Measurements from ENCODE around the gene OR52H1.

Gene OR52H1

DNA sequence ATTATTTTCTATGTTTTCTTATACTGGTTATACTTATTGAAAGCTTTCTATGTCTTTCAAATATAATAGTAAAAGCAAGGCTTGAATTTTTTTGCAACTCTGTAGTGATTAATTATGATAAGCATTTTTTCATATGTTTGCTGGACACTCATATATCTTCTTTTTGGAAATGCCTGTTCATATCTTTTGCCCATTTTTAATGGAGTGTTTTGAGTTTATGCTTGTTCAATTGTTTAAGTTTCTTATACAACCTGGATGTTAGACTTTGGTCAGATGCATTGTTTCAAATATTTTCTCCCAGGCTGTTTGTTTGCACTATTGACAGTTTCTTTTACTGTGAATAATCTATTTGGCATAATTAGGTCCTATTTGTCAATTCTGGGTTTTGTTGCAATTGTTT is 11.9 kb downstream of the OR52H1 start:
- peaks cover 0 to 3% (median 0%) of the 10 kb centered on the region in 5 experiments for H3K9me3 ChIP-seq (ENCODE audit: control extremely low read depth in 1 of 5, control insufficient read depth in 4 of 5, insufficient read depth in 2 of 5, low read depth in 1 of 5, low read length in 4 of 5)
- no peak for DNase-seq
- H3K4me3 ChIP-seq (ENCODE audit: control insufficient read depth in 1 of 7, extremely low read depth in 1 of 7, insufficient read depth in 4 of 7, low read depth in 2 of 7, low read length in 6 of 7), result no peak overlapping the region
- CTCF ChIA-PET, result interaction anchor here (1.1 kb wide), 1 partner anchor 10 kb away, joined by 3 read pairs; no protein-coding TSS in a partner anchor
- POLR2A ChIA-PET, result no interaction called here
- no peaks in the 10 kb centered on the region for H3K36me3 ChIP-seq (ENCODE audit: control insufficient read depth in 4 of 4, insufficient read depth in 4 of 4, low read length in 3 of 4)
- no peaks in the 10 kb centered on the region for H3K4me1 ChIP-seq (ENCODE audit: control extremely low read depth in 1 of 4, control insufficient read depth in 4 of 4, insufficient read depth in 4 of 4, low read length in 3 of 4)
- no peaks in the 10 kb centered on the region for H3K27me3 ChIP-seq (replicated peaks in 2 of 5; ENCODE audit: control insufficient read depth in 4 of 5, insufficient read depth in 5 of 5, low read length in 4 of 5)
- H3K27ac ChIP-seq (ENCODE audit: insufficient read depth in 1 of 2, low read depth in 1 of 2, low read length in 2 of 2, poor library complexity in 1 of 2, severe bottlenecking in 2 of 2), result no peak overlapping the region

- Histone ChIP-seq H3K27ac (ENCODE audit: insufficient read depth in 1 of 2, low read depth in 1 of 2, low read length in 2 of 2, poor library complexity in 1 of 2, severe bottlenecking in 2 of 2) (no peak overlapping the region), H3K27me3 (replicated peaks in 2 of 5; ENCODE audit: control insufficient read depth in 4 of 5, insufficient read depth in 5 of 5, low read length in 4 of 5) (no peaks in the 10 kb centered on the region), H3K4me3 (ENCODE audit: control insufficient read depth in 1 of 7, extremely low read depth in 1 of 7, insufficient read depth in 4 of 7, low read depth in 2 of 7, low read length in 6 of 7) (no peak overlapping the region), H3K9me3 (ENCODE audit: control extremely low read depth in 1 of 5, control insufficient read depth in 4 of 5, insufficient read depth in 2 of 5, low read depth in 1 of 5, low read length in 4 of 5) (peaks cover 0 to 3% (median 0%) of the 10 kb centered on the region in 5 experiments), H3K4me1 (ENCODE audit: control extremely low read depth in 1 of 4, control insufficient read depth in 4 of 4, insufficient read depth in 4 of 4, low read length in 3 of 4) (no peaks in the 10 kb centered on the region), H3K36me3 (ENCODE audit: control insufficient read depth in 4 of 4, insufficient read depth in 4 of 4, low read length in 3 of 4) (no peaks in the 10 kb centered on the region)
- CTCF ChIA-PET, result no interaction called here
- DNase-seq, result no peak
- no CpG with 5 or more reads among the region's 1 CpG for whole genome bisulfite sequencing (ENCODE audit: insufficient coverage)
- POLR2A ChIA-PET, result no interaction called here
Observed at GRCh38 chr11:5534046-5534445, 14.3 kb downstream of the OR52H1 start.

GRCh38 chr11:5531053-5531831 is 17.1 kb downstream of the OR52H1 start:
- Histone ChIP-seq H3K27me3 (replicated peaks in 2 of 5; ENCODE audit: control insufficient read depth in 4 of 5, insufficient read depth in 5 of 5, low read length in 4 of 5) (no peaks in the 10 kb centered on the region), H3K36me3 (ENCODE audit: control insufficient read depth in 4 of 4, insufficient read depth in 4 of 4, low read length in 3 of 4) (no peaks in the 10 kb centered on the region), H3K9me3 (ENCODE audit: control extremely low read depth in 1 of 5, control insufficient read depth in 4 of 5, insufficient read depth in 2 of 5, low read depth in 1 of 5, low read length in 4 of 5) (no peaks in the 10 kb centered on the region), H3K4me1 (ENCODE audit: control extremely low read depth in 1 of 4, control insufficient read depth in 4 of 4, insufficient read depth in 4 of 4, low read length in 3 of 4) (no peaks in the 10 kb centered on the region), H3K4me3 (ENCODE audit: control insufficient read depth in 1 of 7, extremely low read depth in 1 of 7, insufficient read depth in 4 of 7, low read depth in 2 of 7, low read length in 6 of 7) (no peak overlapping the region), H3K27ac (ENCODE audit: insufficient read depth in 1 of 2, low read depth in 1 of 2, low read length in 2 of 2, poor library complexity in 1 of 2, severe bottlenecking in 2 of 2) (peak overlapping the region in 1 of 2 experiments; percentile 62)
- peak in 2 of 3 donors; percentile 17 to 56 for DNase-seq
- WGBS (ENCODE audit: insufficient coverage), result 100% methylated on average over 1 of the region's 2 CpGs
- CTCF ChIA-PET, result no interaction called here
- POLR2A ChIA-PET, result no interaction called here

DNA sequence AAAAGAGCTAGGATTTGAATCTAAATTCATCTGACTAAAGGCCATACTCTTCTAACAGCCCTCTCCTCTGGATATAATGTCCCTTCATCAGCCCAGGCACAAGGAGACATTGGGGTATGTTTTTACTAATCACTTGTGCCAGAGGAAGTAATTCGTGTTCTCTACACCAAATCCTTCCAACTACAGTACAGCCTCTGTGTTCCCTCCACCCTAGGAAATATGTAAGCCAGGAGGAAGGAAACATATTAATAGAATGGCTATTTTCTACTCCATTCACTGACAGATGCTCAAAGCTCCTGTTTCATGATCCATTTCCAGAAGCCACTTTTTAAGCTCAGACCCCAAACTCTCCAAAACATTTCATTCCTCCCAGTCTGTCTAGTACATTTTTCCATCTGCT is 19.8 kb downstream of the OR52H1 start:
- no peak for DNase-seq
- H3K27me3 ChIP-seq (replicated peaks in 2 of 5; ENCODE audit: control insufficient read depth in 4 of 5, insufficient read depth in 5 of 5, low read length in 4 of 5), result no peaks in the 10 kb centered on the region
- H3K4me1 ChIP-seq (ENCODE audit: control extremely low read depth in 1 of 4, control insufficient read depth in 4 of 4, insufficient read depth in 4 of 4, low read length in 3 of 4), result no peaks in the 10 kb centered on the region
- H3K9me3 ChIP-seq (ENCODE audit: control extremely low read depth in 1 of 5, control insufficient read depth in 4 of 5, insufficient read depth in 2 of 5, low read depth in 1 of 5, low read length in 4 of 5), result no peaks in the 10 kb centered on the region
- H3K4me3 ChIP-seq (ENCODE audit: control insufficient read depth in 1 of 7, extremely low read depth in 1 of 7, insufficient read depth in 4 of 7, low read depth in 2 of 7, low read length in 6 of 7), result no peak overlapping the region
- WGBS (ENCODE audit: insufficient coverage), result no CpG with 5 or more reads among the region's 1 CpG
- ChIA-PET CTCF (interaction anchor here (1.2 kb wide), 1 partner anchor 13 kb away, joined by 3 read pairs; no protein-coding TSS in a partner anchor), POLR2A (no interaction called here)
- H3K36me3 ChIP-seq (ENCODE audit: control insufficient read depth in 4 of 4, insufficient read depth in 4 of 4, low read length in 3 of 4), result no peaks in the 10 kb centered on the region
- no peak overlapping the region for H3K27ac ChIP-seq (ENCODE audit: insufficient read depth in 1 of 2, low read depth in 1 of 2, low read length in 2 of 2, poor library complexity in 1 of 2, severe bottlenecking in 2 of 2)

- ChIA-PET POLR2A (no interaction called here), CTCF (interaction anchor here (1.2 kb wide), 1 partner anchor 13 kb away, joined by 3 read pairs; no protein-coding TSS in a partner anchor)
- H3K36me3 ChIP-seq (ENCODE audit: control insufficient read depth in 4 of 4, insufficient read depth in 4 of 4, low read length in 3 of 4), result no peaks in the 10 kb centered on the region
- no peaks in the 10 kb centered on the region for H3K27me3 ChIP-seq (replicated peaks in 2 of 5; ENCODE audit: control insufficient read depth in 4 of 5, insufficient read depth in 5 of 5, low read length in 4 of 5)
- 93% methylated on average over 3 of the region's 5 CpGs for WGBS (ENCODE audit: insufficient coverage)
- no peaks in the 10 kb centered on the region for H3K9me3 ChIP-seq (ENCODE audit: control extremely low read depth in 1 of 5, control insufficient read depth in 4 of 5, insufficient read depth in 2 of 5, low read depth in 1 of 5, low read length in 4 of 5)
- H3K27ac ChIP-seq (ENCODE audit: insufficient read depth in 1 of 2, low read depth in 1 of 2, low read length in 2 of 2, poor library complexity in 1 of 2, severe bottlenecking in 2 of 2), result no peak overlapping the region
- no peak overlapping the region for H3K4me3 ChIP-seq (ENCODE audit: control insufficient read depth in 1 of 7, extremely low read depth in 1 of 7, insufficient read depth in 4 of 7, low read depth in 2 of 7, low read length in 6 of 7)
- H3K4me1 ChIP-seq (ENCODE audit: control extremely low read depth in 1 of 4, control insufficient read depth in 4 of 4, insufficient read depth in 4 of 4, low read length in 3 of 4), result no peaks in the 10 kb centered on the region
- peak in 2 of 3 donors; percentile 10 to 26 for DNase-seq
Observed at GRCh38 chr11:5527716-5528115, 20.6 kb downstream of the OR52H1 start.

- Histone ChIP-seq H3K27ac (ENCODE audit: insufficient read depth in 1 of 2, low read depth in 1 of 2, low read length in 2 of 2, poor library complexity in 1 of 2, severe bottlenecking in 2 of 2) (no peak overlapping the region), H3K4me3 (ENCODE audit: control insufficient read depth in 1 of 7, extremely low read depth in 1 of 7, insufficient read depth in 4 of 7, low read depth in 2 of 7, low read length in 6 of 7) (no peak overlapping the region), H3K4me1 (ENCODE audit: control extremely low read depth in 1 of 4, control insufficient read depth in 4 of 4, insufficient read depth in 4 of 4, low read length in 3 of 4) (no peaks in the 10 kb centered on the region), H3K9me3 (ENCODE audit: control extremely low read depth in 1 of 5, control insufficient read depth in 4 of 5, insufficient read depth in 2 of 5, low read depth in 1 of 5, low read length in 4 of 5) (no peaks in the 10 kb centered on the region), H3K27me3 (replicated peaks in 2 of 5; ENCODE audit: control insufficient read depth in 4 of 5, insufficient read depth in 5 of 5, low read length in 4 of 5) (no peaks in the 10 kb centered on the region), H3K36me3 (ENCODE audit: control insufficient read depth in 4 of 4, insufficient read depth in 4 of 4, low read length in 3 of 4) (no peaks in the 10 kb centered on the region)
- 100% methylated on average over 3 of the region's 3 CpGs for WGBS (ENCODE audit: insufficient coverage)
- ChIA-PET CTCF (no interaction called here), POLR2A (no interaction called here)
- DNase-seq, result no peak
Observed at GRCh38 chr11:5524756-5525155, 23.6 kb downstream of the OR52H1 start.

- Histone ChIP-seq H3K27ac (ENCODE audit: insufficient read depth in 1 of 2, low read depth in 1 of 2, low read length in 2 of 2, poor library complexity in 1 of 2, severe bottlenecking in 2 of 2) (no peak overlapping the region), H3K36me3 (ENCODE audit: control insufficient read depth in 4 of 4, insufficient read depth in 4 of 4, low read length in 3 of 4) (no peaks in the 10 kb centered on the region), H3K4me3 (ENCODE audit: control insufficient read depth in 1 of 7, extremely low read depth in 1 of 7, insufficient read depth in 4 of 7, low read depth in 2 of 7, low read length in 6 of 7) (no peak overlapping the region), H3K27me3 (replicated peaks in 2 of 5; ENCODE audit: control insufficient read depth in 4 of 5, insufficient read depth in 5 of 5, low read length in 4 of 5) (no peaks in the 10 kb centered on the region), H3K4me1 (ENCODE audit: control extremely low read depth in 1 of 4, control insufficient read depth in 4 of 4, insufficient read depth in 4 of 4, low read length in 3 of 4) (no peaks in the 10 kb centered on the region), H3K9me3 (ENCODE audit: control extremely low read depth in 1 of 5, control insufficient read depth in 4 of 5, insufficient read depth in 2 of 5, low read depth in 1 of 5, low read length in 4 of 5) (no peaks in the 10 kb centered on the region)
- ChIA-PET CTCF (no interaction called here), POLR2A (no interaction called here)
- no peak for DNase-seq
- 100% methylated on average over 2 of the region's 2 CpGs for WGBS (ENCODE audit: insufficient coverage)
Observed at GRCh38 chr11:5522308-5522707, 26.0 kb downstream of the OR52H1 start.

Measured in common myeloid progenitor, CD34-positive (primary cell).